ENCODE measurements around the gene PRKCA.

PRKCA gene

GRCh38 chr17:66371561-66371960 is 69.1 kb downstream of the PRKCA start:
- DNase-seq (ENCODE audit: low read depth), result no peak
- H3K4me3 ChIP-seq (ENCODE audit: low read depth, low read length), result no peak overlapping the region
- no peak for TF ChIP-seq CTCF (IDR thresholded peaks at IDR 0.05; ENCODE audit: low read depth, low read length, missing control alignments)

GRCh38 chr17:66372182-66372581 is 69.8 kb downstream of the PRKCA start:
- H3K4me3 ChIP-seq (ENCODE audit: low read depth, low read length), result no peak overlapping the region
- DNase-seq (ENCODE audit: low read depth), result no peak
- no peak for TF ChIP-seq CTCF (IDR thresholded peaks at IDR 0.05; ENCODE audit: low read depth, low read length, missing control alignments)

- TF ChIP-seq CTCF (IDR thresholded peaks at IDR 0.05; ENCODE audit: low read depth, low read length, missing control alignments), result no peak
- no peak for DNase-seq (ENCODE audit: low read depth)
- H3K4me3 ChIP-seq (ENCODE audit: low read depth, low read length), result no peak overlapping the region
Observed at GRCh38 chr17:66373079-66373478, 70.7 kb downstream of the PRKCA start.

DNA sequence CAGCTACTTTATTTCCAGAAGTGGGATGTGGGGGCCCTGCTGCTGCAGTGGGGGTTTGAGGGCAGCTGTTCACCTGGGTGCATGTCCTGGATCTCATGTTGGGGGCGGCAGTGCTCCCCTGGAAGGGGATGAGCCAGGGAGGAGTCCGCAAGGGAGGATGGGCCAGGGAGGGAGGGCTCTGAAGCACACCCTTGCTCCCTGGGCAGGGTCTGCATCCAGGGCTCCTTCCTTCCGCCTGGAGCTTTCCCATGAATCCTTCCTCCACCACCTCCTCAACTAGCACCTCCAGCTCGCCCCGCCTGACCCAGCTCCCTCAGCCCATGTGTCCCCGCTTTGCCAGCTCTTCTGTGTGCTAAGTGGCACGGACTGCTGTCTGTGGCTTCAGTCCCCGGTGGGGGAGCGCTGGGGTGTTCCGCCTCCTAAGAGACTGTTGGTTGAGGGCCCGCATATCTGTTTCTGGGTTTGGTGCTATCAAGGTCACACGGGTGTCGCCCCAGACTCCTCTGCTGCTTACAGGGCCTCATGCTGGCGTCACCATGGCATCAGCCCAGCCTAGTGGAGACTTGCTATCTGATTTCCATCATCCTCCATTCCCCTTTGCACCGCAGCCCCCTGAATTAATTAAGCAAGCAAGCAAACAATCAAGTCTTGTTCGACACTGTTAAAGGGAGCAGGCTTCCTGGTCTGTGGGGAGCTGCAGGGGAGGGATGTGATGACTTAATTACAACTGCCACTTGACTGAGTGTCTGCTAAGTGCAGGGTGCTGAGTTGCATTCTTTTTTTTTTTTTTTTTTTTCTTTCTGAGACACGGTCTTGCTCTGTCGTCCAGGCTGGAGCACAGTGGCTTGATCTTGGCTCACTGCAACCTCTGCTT is 71.8 kb downstream of the PRKCA start:
- H3K4me3 ChIP-seq (ENCODE audit: low read depth, low read length), result no peak overlapping the region
- TF ChIP-seq CTCF (IDR thresholded peaks at IDR 0.05; ENCODE audit: low read depth, low read length, missing control alignments), result no peak
- no peak for DNase-seq (ENCODE audit: low read depth)

GRCh38 chr17:66375121-66375520 is 72.7 kb downstream of the PRKCA start:
- H3K4me3 ChIP-seq (ENCODE audit: low read depth, low read length), result no peak overlapping the region
- no peak for TF ChIP-seq CTCF (IDR thresholded peaks at IDR 0.05; ENCODE audit: low read depth, low read length, missing control alignments)
- no peak for DNase-seq (ENCODE audit: low read depth)

DNA sequence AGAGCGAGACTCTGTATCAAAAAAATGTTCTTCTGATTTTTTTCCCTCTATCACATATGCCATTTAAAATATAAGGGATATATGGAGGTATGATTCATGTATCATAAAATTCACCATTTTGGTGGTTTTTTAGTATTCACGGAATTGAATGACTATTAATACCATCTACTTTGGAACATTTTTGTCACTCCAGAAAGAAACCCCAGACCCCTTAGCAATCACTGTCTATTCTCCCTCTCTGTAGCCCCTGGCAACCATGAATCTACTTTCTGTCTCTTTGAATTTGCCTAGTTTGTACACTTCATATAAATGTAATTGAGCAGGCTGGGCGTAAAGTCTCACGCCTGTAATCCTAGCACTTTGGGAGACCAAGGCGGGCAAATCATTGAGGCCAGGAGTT is 75.9 kb downstream of the PRKCA start:
- no peak for TF ChIP-seq CTCF (IDR thresholded peaks at IDR 0.05; ENCODE audit: low read depth, low read length, missing control alignments)
- DNase-seq (ENCODE audit: low read depth), result no peak
- no peak overlapping the region for H3K4me3 ChIP-seq (ENCODE audit: low read depth, low read length)

- no peak for TF ChIP-seq CTCF (IDR thresholded peaks at IDR 0.05; ENCODE audit: low read depth, low read length, missing control alignments)
- no peak for DNase-seq (ENCODE audit: low read depth)
- H3K4me3 ChIP-seq (ENCODE audit: low read depth, low read length), result no peak overlapping the region
Observed at GRCh38 chr17:66379544-66379943, 77.1 kb downstream of the PRKCA start.

Data from GM12864 (cell line).